Testis (tissue), 2 donors: ENCODE measurements around the gene MAN1C1.

Experiments
- POLR2A ChIP-seq: fragments of 450-650 bp; IDR thresholded peaks from one replicate; pipeline ENCODE4 v1.6.1; 2017; ENCODE audit warnings: antibody characterized with exemption, mild to moderate bottlenecking, moderate library complexity
- TF ChIP-seq, protein P1 (sequence below), 3 experiments: fragments of 450-650 bp in 2 of 3; fragments of 200-600 bp in 1 of 3; sonication (generic) in 1 of 3; IDR thresholded peaks; one replicate each; pipeline ENCODE4 v1.5.1; 2016 to 2019; ENCODE audit warnings: antibody characterized with exemption in 3 of 3, mild to moderate bottlenecking in 2 of 3, moderate library complexity in 1 of 3

DNA sequence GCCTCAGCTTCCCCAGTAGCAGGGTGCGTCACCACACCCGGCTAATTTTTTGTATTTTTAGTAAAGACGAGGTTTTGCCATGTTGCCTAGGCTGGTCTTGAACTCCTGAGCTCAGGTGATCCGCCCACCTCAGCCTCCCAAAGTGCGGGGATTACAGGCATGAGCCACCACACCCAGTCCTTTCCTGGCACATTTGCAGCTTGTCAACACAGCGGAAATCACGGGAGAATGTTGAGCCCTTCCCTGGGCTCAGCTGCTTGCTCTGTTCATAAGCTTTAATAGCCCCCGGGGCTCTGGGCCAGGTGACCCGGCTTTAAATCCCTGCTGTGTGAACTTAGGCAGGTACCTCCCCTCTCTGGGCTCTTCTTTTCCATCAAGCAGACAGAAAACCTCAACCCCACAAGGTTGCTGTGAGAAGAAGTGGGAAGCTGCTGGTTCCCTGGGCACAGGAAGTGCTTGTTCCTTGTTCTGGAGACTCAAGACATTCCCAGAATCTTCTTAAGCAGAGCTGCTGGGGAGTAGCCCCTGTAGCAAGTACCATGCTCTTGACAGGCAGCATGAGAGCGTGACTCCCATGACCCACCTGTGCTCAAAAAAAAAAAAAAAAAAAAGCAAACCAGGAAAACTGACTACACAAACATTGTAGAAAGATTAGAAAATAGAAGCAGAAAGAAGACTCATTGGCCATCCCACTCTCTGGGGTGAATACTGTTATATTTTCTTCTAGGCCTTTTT is 168.9 kb downstream of the MAN1C1 start:
- TF ChIP-seq, protein P1, sequence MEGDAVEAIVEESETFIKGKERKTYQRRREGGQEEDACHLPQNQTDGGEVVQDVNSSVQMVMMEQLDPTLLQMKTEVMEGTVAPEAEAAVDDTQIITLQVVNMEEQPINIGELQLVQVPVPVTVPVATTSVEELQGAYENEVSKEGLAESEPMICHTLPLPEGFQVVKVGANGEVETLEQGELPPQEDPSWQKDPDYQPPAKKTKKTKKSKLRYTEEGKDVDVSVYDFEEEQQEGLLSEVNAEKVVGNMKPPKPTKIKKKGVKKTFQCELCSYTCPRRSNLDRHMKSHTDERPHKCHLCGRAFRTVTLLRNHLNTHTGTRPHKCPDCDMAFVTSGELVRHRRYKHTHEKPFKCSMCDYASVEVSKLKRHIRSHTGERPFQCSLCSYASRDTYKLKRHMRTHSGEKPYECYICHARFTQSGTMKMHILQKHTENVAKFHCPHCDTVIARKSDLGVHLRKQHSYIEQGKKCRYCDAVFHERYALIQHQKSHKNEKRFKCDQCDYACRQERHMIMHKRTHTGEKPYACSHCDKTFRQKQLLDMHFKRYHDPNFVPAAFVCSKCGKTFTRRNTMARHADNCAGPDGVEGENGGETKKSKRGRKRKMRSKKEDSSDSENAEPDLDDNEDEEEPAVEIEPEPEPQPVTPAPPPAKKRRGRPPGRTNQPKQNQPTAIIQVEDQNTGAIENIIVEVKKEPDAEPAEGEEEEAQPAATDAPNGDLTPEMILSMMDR (IDR thresholded peaks at IDR 0.05), result no peak
- no peak for TF ChIP-seq POLR2A
